HCT116 (cell line): ENCODE measurements around the gene PM20D2. TPM values are rescaled to one million over a fixed set of nuclear protein-coding genes. Genes with fewer than 3 reads are reported as not detected.
A peak's percentile ranks its signal among the peaks of the same experiment; 100 is the strongest.

Experiments used
- ATAC-seq: fragments of 200-7000 bp; cut with Tn5 transposase; 2 replicates; pipeline ENCODE4 v1.9.1; 2020; ENCODE audit warnings: mild to moderate bottlenecking, moderate library complexity
- BruUV-seq: library from RNA; stranded (reverse); fragments of 400-500 nt; replicated peaks from 2 replicates; lab custom pipeline; 2021; lab: Mats Ljungman, UMichigan
- CTCF ChIA-PET: fragments of 300-600 bp; sonication (Branson Sonifier 250); formaldehyde crosslinking; loops from one replicate; lab custom pipeline; 2021; ENCODE audit warnings: antibody characterized with exemption; lab: Charles Lee
- POLR2A ChIA-PET: fragments of 300-600, 350-600 bp; sonication (Branson Sonifier 250); formaldehyde crosslinking; loops from one replicate; lab custom pipeline; 2021; ENCODE audit warnings: antibody characterized with exemption; lab: Charles Lee
- RAD21 ChIA-PET, 2 experiments: fragments of 300-600 bp; sonication (Branson Sonifier 250); formaldehyde crosslinking; loops; one replicate each; lab custom pipeline; 2023; ENCODE audit warnings: low total read pairs in 2 of 2; ENCODE audit not compliant: uncharacterized antibody in 2 of 2, unreplicated experiment in 2 of 2, low non-redundant PET in 1 of 2; lab: Charles Lee
- DNase-seq: peaks from one replicate; pipeline ENCODE4 v3.0.0-alpha.2; 2010; ENCODE audit warnings: low read depth, low spot score
- H2AFZ ChIP-seq: fragments of 200-600 bp; shearing (Covaris generic), sonication (generic); 2 replicates; pipeline ENCODE4 v1.6.1; 2017; ENCODE audit warnings: low read depth, mixed run types, mixed read lengths, antibody characterized with exemption, low read length; ENCODE audit not compliant: poor library complexity, severe bottlenecking
- H3K27ac ChIP-seq: 2 replicates; pipeline ENCODE4 v1.5.1; 2012; ENCODE audit warnings: low read depth, low read length
- H3K27me3 ChIP-seq: fragments of 200-600 bp; sonication (generic); 2 replicates; pipeline ENCODE4 v1.6.1; 2016; ENCODE audit warnings: mixed run types, low read length, mixed read lengths; ENCODE audit not compliant: insufficient read depth
- H3K36me3 ChIP-seq, 2 experiments: fragments of 200-500 bp in 1 of 2; fragments of 200-600 bp in 1 of 2; sonication (Bioruptor generic) in 1 of 2; sonication (generic) in 1 of 2; 2 replicates each; pipeline versions ENCODE4 v1.5.1 to v1.6.1; 2014 to 2016; ENCODE audit warnings: low read length in 2 of 2, inconsistent platforms in 1 of 2, mixed read lengths in 1 of 2, mixed run types in 1 of 2; ENCODE audit not compliant: insufficient read depth in 2 of 2, control insufficient read depth in 1 of 2
- H3K4me1 ChIP-seq, 2 experiments: fragments of 200-600 bp in 1 of 2; sonication (generic) in 1 of 2; 2 replicates each; pipeline versions ENCODE4 v1.5.1 to v1.6.1; 2012 to 2017; ENCODE audit warnings: low read length in 2 of 2, inconsistent platforms in 1 of 2, mild to moderate bottlenecking in 1 of 2, mixed read lengths in 1 of 2, mixed run types in 1 of 2, moderate library complexity in 1 of 2; ENCODE audit not compliant: insufficient read depth in 2 of 2, control insufficient read depth in 1 of 2
- H3K4me2 ChIP-seq: fragments of 200-600 bp; sonication (generic); 2 replicates; pipeline ENCODE4 v1.6.1; 2017; ENCODE audit warnings: mixed run types, low read length, mixed read lengths
- H3K4me3 ChIP-seq, 2 experiments: fragments of 200-600 bp in 1 of 2; sonication (generic) in 1 of 2; replicated peaks in 1 of 2; 2 replicates each; pipeline ENCODE4 v1.5.1; 2011 to 2016; ENCODE audit warnings: low read length in 2 of 2, control low read depth in 1 of 2, low read depth in 1 of 2, mild to moderate bottlenecking in 1 of 2, mixed read lengths in 1 of 2, mixed run types in 1 of 2
- H3K79me2 ChIP-seq: fragments of 200-600 bp; sonication (generic); 2 replicates; pipeline ENCODE4 v1.6.1; 2017; ENCODE audit warnings: mild to moderate bottlenecking, mixed run types, low read length, moderate library complexity, mixed read lengths; ENCODE audit not compliant: insufficient read depth
- H3K9ac ChIP-seq: fragments of 200-600 bp; sonication (generic); 2 replicates; pipeline ENCODE4 v1.6.1; 2016; ENCODE audit warnings: low read length, mixed read lengths
- H3K9me2 ChIP-seq: fragments of 200-600 bp; sonication (generic), shearing (Covaris generic); 2 replicates; pipeline ENCODE4 v1.6.1; 2017; ENCODE audit warnings: mixed run types, mild to moderate bottlenecking, moderate library complexity; ENCODE audit not compliant: insufficient read depth
- H3K9me3 ChIP-seq, 2 experiments: fragments of 200-500 bp in 1 of 2; fragments of 200-600 bp in 1 of 2; sonication (Bioruptor generic) in 1 of 2; sonication (generic) in 1 of 2; 2 replicates each; pipeline ENCODE4 v1.6.1; 2014 to 2017; ENCODE audit warnings: low read length in 2 of 2, mixed read lengths in 2 of 2, inconsistent platforms in 1 of 2, low read depth in 1 of 2, mild to moderate bottlenecking in 1 of 2, mixed run types in 1 of 2, moderate library complexity in 1 of 2; ENCODE audit not compliant: control insufficient read depth in 1 of 2, insufficient read depth in 1 of 2
- H4K20me1 ChIP-seq: fragments of 200-600 bp; sonication (generic), shearing (Covaris generic); 2 replicates; pipeline ENCODE4 v1.6.1; 2017; ENCODE audit warnings: mixed run types, mild to moderate bottlenecking, moderate library complexity; ENCODE audit not compliant: insufficient read depth
- CBX3 ChIP-seq: IDR thresholded peaks from 2 replicates; pipeline ENCODE4 v1.6.1; 2012; ENCODE audit warnings: low read depth
- CEBPB ChIP-seq: IDR thresholded peaks from 2 replicates; pipeline ENCODE4 v1.6.1; 2012; ENCODE audit warnings: low read depth
- EGR1 ChIP-seq: IDR thresholded peaks from 2 replicates; pipeline ENCODE4 v1.6.1; 2012; ENCODE audit warnings: low read depth
- ELF1 ChIP-seq: IDR thresholded peaks from 2 replicates; pipeline ENCODE4 v1.6.1; 2012; ENCODE audit warnings: low read depth, borderline replicate concordance
- EZH2 ChIP-seq: fragments of 200-600 bp; sonication (generic); IDR thresholded peaks from 2 replicates; pipeline ENCODE4 v1.6.1; 2017; ENCODE audit warnings: antibody characterized with exemption, mixed run types
- EZH2phosphoT487 ChIP-seq: fragments of 200-600 bp; IDR thresholded peaks from 2 replicates; pipeline ENCODE4 v1.6.1; 2018; ENCODE audit warnings: antibody characterized with exemption, borderline replicate concordance
- JUND ChIP-seq: IDR thresholded peaks from 2 replicates; pipeline ENCODE4 v1.6.1; 2012
- POLR2A ChIP-seq: IDR thresholded peaks from 2 replicates; pipeline ENCODE4 v1.7.0; 2011; ENCODE audit warnings: borderline replicate concordance; ENCODE audit not compliant: insufficient read depth, insufficient read length; ENCODE audit errors: extremely low read depth
- POLR2AphosphoS5 ChIP-seq: IDR thresholded peaks from 2 replicates; pipeline ENCODE4 v1.6.1; 2011; ENCODE audit warnings: mild to moderate bottlenecking, low read depth, low read length, moderate library complexity
- RAD21 ChIP-seq: IDR thresholded peaks from 2 replicates; pipeline ENCODE4 v1.6.1; 2012; ENCODE audit warnings: low read depth, mild to moderate bottlenecking
- SIN3A ChIP-seq: IDR thresholded peaks from 2 replicates; pipeline ENCODE4 v1.6.1; 2012; ENCODE audit warnings: low read depth
- SP1 ChIP-seq: IDR thresholded peaks from 2 replicates; pipeline ENCODE4 v1.6.1; 2012; ENCODE audit warnings: low read depth
- SRF ChIP-seq: IDR thresholded peaks from 2 replicates; pipeline ENCODE4 v1.6.1; 2012; ENCODE audit warnings: low read depth
- TCF7L2 ChIP-seq: IDR thresholded peaks from 2 replicates; pipeline ENCODE4 v1.7.0; 2011; ENCODE audit warnings: borderline replicate concordance, inconsistent platforms; ENCODE audit not compliant: insufficient read depth, insufficient read length; ENCODE audit errors: extremely low read depth
- YY1 ChIP-seq: IDR thresholded peaks from 2 replicates; pipeline ENCODE4 v1.6.1; 2011; ENCODE audit warnings: low read length, low read depth, moderate library complexity, mild to moderate bottlenecking; ENCODE audit not compliant: insufficient replicate concordance; ENCODE audit errors: extremely low read depth
- ZFX ChIP-seq: fragments of 450-650 bp; IDR thresholded peaks from 2 replicates; pipeline ENCODE4 v1.6.1; 2017
- ZNF274 ChIP-seq: fragments of 200-500 bp; sonication (Bioruptor generic); IDR thresholded peaks from 2 replicates; pipeline ENCODE4 v1.6.1; 2014; ENCODE audit warnings: mild to moderate bottlenecking, low read depth, low read length, inconsistent platforms
- intact Hi-C: fragments of 100-400 bp; cut with micrococcal nuclease; formaldehyde crosslinking; loops from 2 replicates; pipeline ENCODE4 v1.10.0; 2022
- total RNA-seq: library from RNA; stranded (reverse); gene quantifications from one replicate; pipeline ENCODE4 v1.2.1, GENCODE V29; 2021; ENCODE audit not compliant: unreplicated experiment
- TF ChIP-seq, protein P1 (sequence below), 3 experiments: fragments of 200-600 bp in 1 of 3; sonication (generic) in 1 of 3; IDR thresholded peaks in 2 of 3; conservative IDR thresholded peaks in 1 of 3; 2 replicates each; pipeline ENCODE4 v1.5.1; 2012 to 2017; ENCODE audit warnings: low read depth in 2 of 3, low read length in 2 of 3, antibody characterized with exemption in 1 of 3, borderline replicate concordance in 1 of 3, control low read depth in 1 of 3, mild to moderate bottlenecking in 1 of 3, mixed read lengths in 1 of 3, mixed run types in 1 of 3, moderate library complexity in 1 of 3; ENCODE audit not compliant: insufficient read depth in 1 of 3
- TF ChIP-seq, protein P2 (sequence below): IDR thresholded peaks from 2 replicates; pipeline ENCODE4 v1.6.1; 2011; ENCODE audit warnings: mild to moderate bottlenecking, low read length, moderate library complexity; ENCODE audit not compliant: insufficient replicate concordance; ENCODE audit errors: extremely low read depth

The PM20D2 gene
- total RNA-seq, 1 experiment from 2014 or later, result 29.2 TPM

DNA sequence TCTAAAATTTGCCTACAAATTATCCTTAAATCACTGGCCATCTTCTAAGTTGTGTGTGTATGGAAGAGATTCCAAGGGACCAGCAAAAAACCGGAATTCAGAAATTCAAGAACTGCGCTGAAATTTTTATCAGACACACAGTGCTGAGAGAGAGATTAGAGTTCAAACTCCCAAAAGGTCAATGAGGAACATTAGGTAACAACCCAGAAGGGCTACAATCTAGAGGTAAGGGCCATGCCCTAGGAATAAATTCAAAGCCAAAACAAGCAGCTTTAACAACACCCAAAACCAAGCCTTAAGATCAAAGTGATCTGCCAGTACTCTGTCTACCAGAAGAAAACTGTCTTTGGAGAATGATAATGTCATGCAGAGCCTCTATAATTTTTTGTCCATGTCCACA, 45.7 kb upstream of the PM20D2 start:
- ChIA-PET CTCF (no interaction called here), POLR2A (no interaction called here), RAD21 (no interaction called here)
- no TSS peak for BruUV-seq
- Histone ChIP-seq H3K4me1 (peaks cover 0 to 5% of the 10 kb centered on the region in 2 experiments; a peak in 1 of 4 replicates), H3K27ac (no peak overlapping the region), H3K4me2 (no peak overlapping the region), H3K27me3 (no peaks in the 10 kb centered on the region), H3K9me2 (no peaks in the 10 kb centered on the region), H4K20me1 (no peaks in the 10 kb centered on the region), H3K4me3 (no peak overlapping the region), H3K79me2 (no peaks in the 10 kb centered on the region), H3K36me3 (no peaks in the 10 kb centered on the region), H2AFZ (no peak overlapping the region), H3K9me3 (no peaks in the 10 kb centered on the region), H3K9ac (no peak overlapping the region)
- TF ChIP-seq YY1, result no peak
- no peak for TF ChIP-seq POLR2AphosphoS5
- ATAC-seq (no peak), DNase-seq (no peak)
- intact Hi-C loops, result no loop called here

DNA sequence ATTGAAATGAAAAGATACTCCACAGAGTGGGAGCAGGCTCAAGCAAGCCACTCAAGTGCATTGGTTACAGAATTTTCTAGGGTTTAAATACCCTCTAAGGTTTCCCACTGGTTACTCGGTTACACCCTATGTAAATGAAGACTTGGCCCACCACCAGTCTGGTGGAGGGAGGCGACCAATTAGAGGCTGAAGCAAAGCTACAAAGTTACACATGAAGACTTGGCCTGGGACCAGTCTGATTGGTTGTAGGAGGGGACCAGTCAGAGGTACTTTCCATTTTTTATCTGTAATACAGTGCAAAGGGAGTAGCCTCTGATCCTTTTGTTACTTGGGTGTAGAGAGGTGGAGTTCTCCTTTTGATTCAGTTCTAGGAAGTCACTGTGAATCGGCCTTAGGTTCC, 35.6 kb upstream of the PM20D2 start:
- POLR2A ChIA-PET, result no interaction called here
- CTCF ChIA-PET, result no interaction called here
- peak overlapping the region; percentile 35 for H2AFZ ChIP-seq
- TF ChIP-seq, protein P1, sequence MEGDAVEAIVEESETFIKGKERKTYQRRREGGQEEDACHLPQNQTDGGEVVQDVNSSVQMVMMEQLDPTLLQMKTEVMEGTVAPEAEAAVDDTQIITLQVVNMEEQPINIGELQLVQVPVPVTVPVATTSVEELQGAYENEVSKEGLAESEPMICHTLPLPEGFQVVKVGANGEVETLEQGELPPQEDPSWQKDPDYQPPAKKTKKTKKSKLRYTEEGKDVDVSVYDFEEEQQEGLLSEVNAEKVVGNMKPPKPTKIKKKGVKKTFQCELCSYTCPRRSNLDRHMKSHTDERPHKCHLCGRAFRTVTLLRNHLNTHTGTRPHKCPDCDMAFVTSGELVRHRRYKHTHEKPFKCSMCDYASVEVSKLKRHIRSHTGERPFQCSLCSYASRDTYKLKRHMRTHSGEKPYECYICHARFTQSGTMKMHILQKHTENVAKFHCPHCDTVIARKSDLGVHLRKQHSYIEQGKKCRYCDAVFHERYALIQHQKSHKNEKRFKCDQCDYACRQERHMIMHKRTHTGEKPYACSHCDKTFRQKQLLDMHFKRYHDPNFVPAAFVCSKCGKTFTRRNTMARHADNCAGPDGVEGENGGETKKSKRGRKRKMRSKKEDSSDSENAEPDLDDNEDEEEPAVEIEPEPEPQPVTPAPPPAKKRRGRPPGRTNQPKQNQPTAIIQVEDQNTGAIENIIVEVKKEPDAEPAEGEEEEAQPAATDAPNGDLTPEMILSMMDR (IDR thresholded peaks at IDR 0.05 in 2 of 3, conservative IDR thresholded peaks at IDR 0.05 in 1 of 3; ENCODE audit: borderline replicate concordance in 1 of 3, insufficient read depth in 1 of 3, low read depth in 2 of 3, low read length in 2 of 3), result no peak
- TF ChIP-seq, protein P2, sequence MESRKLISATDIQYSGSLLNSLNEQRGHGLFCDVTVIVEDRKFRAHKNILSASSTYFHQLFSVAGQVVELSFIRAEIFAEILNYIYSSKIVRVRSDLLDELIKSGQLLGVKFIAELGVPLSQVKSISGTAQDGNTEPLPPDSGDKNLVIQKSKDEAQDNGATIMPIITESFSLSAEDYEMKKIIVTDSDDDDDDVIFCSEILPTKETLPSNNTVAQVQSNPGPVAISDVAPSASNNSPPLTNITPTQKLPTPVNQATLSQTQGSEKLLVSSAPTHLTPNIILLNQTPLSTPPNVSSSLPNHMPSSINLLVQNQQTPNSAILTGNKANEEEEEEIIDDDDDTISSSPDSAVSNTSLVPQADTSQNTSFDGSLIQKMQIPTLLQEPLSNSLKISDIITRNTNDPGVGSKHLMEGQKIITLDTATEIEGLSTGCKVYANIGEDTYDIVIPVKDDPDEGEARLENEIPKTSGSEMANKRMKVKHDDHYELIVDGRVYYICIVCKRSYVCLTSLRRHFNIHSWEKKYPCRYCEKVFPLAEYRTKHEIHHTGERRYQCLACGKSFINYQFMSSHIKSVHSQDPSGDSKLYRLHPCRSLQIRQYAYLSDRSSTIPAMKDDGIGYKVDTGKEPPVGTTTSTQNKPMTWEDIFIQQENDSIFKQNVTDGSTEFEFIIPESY, result no peak
- no peak for TF ChIP-seq POLR2AphosphoS5
- no peak for TF ChIP-seq CBX3
- no peak for TF ChIP-seq CEBPB
- TF ChIP-seq RAD21, result no peak
- TF ChIP-seq EZH2phosphoT487, result no peak
- TF ChIP-seq POLR2A, result no peak
- TF ChIP-seq EZH2, result no peak
- no peak for TF ChIP-seq ELF1
- no peak for TF ChIP-seq ZFX
- TF ChIP-seq JUND, result no peak
- TF ChIP-seq SP1, result no peak
- no peak for TF ChIP-seq TCF7L2
- no peak for TF ChIP-seq SRF
- TF ChIP-seq ZNF274, result no peak
- TF ChIP-seq SIN3A, result no peak
- no peak for TF ChIP-seq EGR1

More for the DNA sequence above, 35.6 kb upstream of the PM20D2 start:
- H3K4me3 ChIP-seq, result no peak overlapping the region
- H3K9ac ChIP-seq, result no peak overlapping the region
- H4K20me1 ChIP-seq, result no peaks in the 10 kb centered on the region
- H3K9me3 ChIP-seq, result no peaks in the 10 kb centered on the region
- no peak for DNase-seq
- H3K4me1 ChIP-seq, result peaks cover 0 to 12% of the 10 kb centered on the region in 2 experiments; a peak in 3 of 4 replicates
- BruUV-seq, result no TSS peak
- RAD21 ChIA-PET, result no interaction called here
- no peaks in the 10 kb centered on the region for H3K36me3 ChIP-seq
- H3K27me3 ChIP-seq, result no peaks in the 10 kb centered on the region
- intact Hi-C loops, result no loop called here
- no peaks in the 10 kb centered on the region for H3K9me2 ChIP-seq
- H3K27ac ChIP-seq, result no peak overlapping the region
- no peak for ATAC-seq
- H3K79me2 ChIP-seq, result no peaks in the 10 kb centered on the region
- H3K4me2 ChIP-seq, result no peak overlapping the region
